ENCODE results near the gene DRC1. TPM values are rescaled to one million over a fixed set of nuclear protein-coding genes. Genes with fewer than 3 reads are reported as not detected.

DRC1 gene
- total RNA-seq, 1 donor from 2014 or later = not detected

DNA sequence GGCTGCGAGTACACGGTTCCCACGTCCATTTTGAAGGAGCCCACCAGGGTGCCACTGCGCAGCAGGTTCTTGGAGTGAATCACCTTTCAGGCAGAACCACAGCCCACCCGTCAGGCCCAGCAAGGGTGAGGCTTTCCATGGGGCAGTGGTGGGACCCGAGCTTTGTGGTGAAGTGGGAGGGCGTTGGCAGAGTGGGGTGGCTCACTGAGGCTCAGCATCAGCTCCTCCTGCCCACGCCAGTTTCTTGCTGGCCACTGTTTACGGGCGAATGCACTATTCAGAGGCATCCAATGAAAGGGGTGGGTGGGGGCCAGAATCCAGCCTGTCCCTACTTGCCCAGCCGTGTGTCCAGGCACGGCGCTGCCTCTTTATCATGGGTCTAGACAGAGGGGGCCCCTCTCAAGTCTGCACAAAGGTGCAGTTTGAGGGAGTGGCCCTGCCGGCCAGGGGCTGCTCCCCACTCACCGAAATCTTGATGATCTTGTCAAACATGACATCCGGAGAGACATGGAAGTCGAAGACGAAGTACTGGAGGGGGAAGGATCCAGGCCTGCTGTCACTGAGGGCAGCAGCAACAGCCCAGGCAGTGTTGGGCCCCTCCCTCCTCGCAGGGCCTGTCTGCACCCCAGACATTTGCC, 87.6 kb downstream of the DRC1 start:
- no peak for DNase-seq (ENCODE audit: low spot score)

DNA sequence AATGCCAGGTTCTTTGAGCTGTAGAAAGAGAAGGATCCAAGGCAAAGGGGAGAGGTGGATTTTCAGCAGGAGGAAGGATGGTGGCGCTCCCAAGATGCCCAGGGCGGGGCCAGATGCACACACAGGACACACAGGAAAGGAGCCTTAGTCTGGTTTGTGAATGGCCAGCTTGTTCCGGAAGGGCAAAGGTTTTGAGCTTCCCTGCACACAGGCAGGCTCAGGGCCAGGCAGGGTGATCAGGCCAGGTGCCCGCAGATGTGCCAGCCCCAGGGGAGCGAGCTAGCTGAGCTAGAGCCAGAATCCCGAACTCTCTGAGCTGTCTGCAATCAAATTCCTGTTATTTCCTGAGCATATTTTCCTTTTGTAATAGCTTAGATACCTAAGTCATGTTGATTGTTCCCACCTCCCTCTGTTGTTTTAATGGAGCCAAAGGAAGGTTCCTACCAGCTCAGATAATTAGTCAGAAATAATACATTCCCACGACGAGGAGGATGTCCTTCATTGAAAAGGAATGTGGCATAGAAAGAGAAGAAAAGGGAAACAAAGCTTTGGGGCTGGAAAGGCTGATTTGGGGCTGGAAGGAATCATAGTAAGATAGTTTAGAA, 89.9 kb downstream of the DRC1 start:
- DNase-seq (ENCODE audit: low spot score) = no peak

DNA sequence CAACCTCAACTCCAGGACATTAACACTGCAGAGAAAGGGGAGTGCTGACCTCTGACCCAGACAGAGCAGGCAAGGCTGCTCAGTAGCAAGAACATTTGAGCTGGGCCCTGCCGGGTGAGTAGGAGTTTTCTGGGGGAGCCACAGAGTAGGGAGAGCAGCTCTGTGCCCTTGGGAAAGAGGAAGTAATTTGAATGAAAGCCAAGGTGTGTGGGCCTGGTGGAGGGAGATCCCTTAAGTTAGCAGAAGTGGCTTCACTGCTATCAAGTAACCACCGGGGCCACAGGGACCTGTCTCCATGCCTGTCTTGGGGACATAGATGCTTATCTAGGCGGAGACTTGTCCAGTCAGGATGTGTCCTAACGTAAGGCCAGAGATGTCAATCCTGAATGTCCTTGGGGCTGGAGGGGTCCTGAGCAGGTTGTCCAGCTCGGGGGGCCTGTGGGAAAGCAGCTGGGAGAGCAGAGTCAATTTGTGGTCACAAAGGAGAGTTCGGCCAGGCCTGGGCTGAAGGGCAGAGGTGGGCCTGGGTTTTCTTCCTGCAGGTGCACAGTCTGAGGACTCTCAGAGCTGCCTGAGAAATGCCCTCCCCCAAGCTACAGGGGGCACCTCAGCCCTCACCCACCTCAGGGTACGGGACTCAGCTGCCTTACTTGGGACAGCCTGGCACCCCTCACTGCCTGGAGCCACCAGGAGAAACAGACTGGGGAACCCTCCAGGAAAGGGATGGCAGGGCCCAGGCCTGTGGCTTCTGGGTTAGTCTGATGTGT, 91.2 kb downstream of the DRC1 start:
- DNase-seq (ENCODE audit: low spot score) = no peak

DNA sequence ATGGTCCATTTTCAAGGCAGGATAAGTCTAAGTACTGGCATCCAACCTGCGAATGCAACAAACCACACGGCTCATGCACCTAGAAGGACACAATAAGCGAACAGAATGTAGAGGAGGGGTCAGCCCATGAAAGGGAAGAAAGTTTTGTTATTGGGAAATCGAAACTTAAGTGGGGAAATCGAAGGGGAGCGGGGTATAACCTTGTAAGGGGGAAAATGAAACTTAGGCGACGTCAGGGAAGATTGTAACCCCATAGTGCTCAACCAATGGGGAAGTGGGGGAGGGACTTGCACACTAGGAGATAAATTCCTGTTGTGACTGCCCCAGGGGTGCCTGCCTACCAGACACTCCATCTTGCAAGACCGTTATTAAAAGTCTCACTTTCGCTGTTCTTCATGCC, 91.8 kb downstream of the DRC1 start:
- DNase-seq (ENCODE audit: low spot score) = no peak

DNA sequence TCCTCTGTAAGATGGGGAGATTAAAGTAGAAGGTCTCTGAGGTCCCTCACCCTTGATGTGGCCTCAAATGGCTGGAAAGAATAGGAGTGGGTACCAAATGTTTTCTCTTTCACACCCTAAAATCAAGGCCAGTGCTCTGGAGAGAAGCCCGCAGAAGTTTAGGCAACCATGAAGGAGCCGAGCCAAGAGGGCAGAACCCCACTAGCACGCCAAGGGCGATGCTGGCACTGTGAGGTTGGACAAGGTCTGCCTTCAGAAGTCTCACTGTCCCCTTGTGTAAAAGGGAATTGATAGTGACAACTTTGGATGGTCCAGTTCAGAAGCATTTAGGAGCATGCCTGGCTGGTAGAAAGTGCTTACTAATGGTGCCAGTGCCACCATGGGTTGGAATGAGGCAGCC, 92.5 kb downstream of the DRC1 start:
- no peak for DNase-seq (ENCODE audit: low spot score)

DNA sequence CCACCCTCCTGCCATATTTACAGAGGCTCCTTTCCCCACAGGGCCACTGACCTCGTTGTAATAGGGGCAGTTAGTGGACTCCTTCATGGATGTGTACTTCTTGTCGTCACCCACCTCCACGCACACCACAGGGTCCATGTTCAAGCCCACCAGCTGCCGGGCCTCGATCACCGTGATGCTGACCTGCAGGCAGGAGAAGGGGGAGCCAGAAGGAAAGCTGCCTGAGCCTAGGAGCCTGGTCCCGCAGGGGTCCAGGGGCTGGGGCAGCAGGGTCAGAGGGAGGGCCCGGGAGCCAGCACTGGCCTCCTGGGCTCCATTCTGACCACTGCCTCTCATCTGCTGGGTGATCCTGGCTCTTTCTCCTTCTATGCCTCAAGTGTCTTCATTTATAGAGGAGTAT, 93.2 kb downstream of the DRC1 start:
- DNase-seq (ENCODE audit: low spot score) = no peak

DNA sequence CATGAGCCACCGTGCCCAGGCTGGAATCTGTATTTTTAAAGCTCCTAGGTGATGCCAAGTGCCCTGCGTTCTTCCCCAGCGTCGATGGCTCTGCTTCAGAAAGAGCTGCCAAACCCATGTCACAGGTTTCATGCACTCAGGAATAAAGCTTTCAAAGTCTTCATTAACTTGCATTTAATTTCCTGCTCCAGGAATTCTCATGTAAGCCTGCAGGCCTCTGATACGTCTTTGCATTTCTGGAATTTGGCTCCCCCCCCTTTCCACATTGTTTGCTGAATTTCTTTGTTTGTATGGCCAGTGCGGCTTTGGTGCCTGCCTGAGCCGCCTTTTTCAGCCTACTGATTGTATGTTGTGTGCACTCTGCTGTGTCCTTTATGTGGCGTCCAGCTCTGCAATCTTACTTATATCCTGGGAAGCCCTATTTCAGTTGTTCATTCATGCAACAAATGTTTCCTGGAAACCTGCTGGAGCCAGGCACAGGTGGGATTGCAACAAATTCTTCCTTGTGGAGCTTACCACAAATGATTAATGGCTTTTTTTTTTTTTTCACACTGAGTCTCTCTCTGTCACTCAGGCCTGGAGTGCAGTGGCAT, 94.1 kb downstream of the DRC1 start:
- DNase-seq (ENCODE audit: low spot score) = no peak

DNA sequence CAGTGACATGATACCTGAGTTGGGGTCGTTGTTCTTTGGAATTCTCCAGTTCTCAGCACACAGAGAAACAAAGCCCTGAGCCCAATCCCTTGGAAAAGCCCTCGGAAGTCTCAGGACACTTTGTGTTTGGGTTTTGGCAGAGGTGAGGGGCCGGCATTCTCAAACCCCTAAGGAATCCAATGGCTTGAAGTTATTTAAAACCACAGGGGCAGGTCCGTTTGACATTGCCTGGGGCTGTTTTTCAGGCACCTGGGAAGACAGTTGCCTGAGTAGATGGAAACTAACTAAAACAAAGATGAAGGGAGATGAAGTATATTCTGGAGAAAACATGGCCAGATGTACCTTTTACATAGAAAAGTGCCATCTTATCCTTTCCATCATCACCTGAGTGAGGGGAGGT, 98.7 kb downstream of the DRC1 start:
- no peak for DNase-seq (ENCODE audit: low spot score)

DNA sequence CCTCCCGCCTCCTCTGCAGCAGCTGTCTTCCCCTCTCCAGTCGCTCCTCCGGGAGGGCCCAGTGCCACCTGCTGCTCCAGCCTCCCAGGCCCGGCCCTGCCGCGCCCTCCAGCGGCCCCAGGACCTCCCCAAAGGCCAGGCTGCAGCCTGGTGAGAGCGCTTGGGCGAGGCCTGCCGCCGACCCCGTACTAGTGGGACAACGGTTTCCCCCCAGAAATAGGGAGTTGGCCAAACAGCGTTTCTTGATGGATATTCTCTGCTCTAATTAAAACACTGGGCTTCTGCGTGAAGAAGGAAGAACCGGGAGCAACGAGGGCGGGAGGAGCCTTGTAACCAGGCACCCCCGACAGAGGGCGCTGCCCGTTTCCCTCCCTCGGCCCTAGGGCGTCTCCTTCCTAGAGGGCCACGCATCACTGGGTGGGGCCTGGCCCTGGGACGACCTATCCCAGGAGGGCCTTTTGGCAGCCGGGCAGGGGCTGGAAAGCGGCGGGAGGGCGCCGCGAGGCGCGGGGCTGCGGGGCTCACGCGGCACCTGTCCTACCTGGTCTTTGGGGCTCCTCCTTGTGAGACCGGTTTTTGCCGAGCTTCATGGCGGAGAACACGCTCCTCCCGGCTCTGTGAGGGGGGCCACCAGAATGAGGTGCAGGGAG, 101.6 kb downstream of the DRC1 start:
- DNase-seq (ENCODE audit: low spot score) = no peak

DNA sequence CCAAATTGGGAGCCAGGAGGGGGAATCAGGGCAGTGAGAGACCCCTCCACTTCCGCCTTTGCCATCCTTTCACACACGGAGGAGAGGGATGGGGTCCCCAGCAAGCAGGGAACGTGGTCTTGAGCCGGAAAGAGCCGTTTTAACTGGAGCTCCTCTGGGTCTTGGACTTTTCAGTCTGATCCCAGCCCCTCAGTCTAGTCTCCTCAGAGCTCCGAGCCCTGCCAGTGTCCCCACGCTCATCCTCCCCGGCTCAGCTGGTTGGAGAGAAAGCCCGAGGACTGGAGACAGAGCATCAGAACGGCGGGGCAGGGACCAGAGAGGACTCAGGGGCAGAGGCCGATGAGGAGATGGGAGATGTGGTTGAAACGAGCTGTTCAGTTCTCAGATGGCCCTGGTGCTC, 102.3 kb downstream of the DRC1 start:
- no peak for DNase-seq (ENCODE audit: low spot score)

DNA sequence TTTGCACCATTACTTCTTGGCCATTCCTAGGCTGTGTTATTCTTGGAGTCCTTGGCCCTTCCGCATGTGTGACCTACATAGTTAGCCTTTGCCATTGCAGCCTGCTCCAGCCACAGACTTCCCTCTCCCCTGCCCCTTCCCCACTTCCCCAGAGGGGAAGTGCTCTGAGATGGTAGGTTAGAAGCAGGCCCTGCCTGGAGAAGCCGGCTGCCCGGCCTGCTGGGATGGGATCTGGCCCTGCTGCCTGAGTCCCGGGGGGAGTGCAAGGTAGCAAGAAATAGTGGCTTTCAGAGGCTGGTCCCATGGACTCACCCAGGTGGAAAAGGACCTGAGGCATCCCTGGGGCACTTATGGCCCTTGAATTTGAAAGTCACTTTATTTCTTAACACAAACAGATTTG, 104.6 kb downstream of the DRC1 start:
- DNase-seq (ENCODE audit: low spot score) = no peak

Other genes with a start within 250 kb of the DRC1 start
- gene GAREM2, start 228.8 kb upstream of the DRC1 start, total RNA-seq = 6.8 TPM
- gene HADHA, start 157.3 kb upstream of the DRC1 start, total RNA-seq = 220 TPM
- gene HADHB, start 157.0 kb upstream of the DRC1 start, total RNA-seq = 224 TPM
- gene SELENOI, start 55.8 kb upstream of the DRC1 start, total RNA-seq = 18.7 TPM
- 0.19 TPM for gene ADGRF3, start 55.1 kb upstream of the DRC1 start, total RNA-seq
- gene OTOF, start 76.2 kb downstream of the DRC1 start, total RNA-seq = 0.26 TPM
- not detected for gene CIB4, start 239.4 kb downstream of the DRC1 start, total RNA-seq

Data from mesenteric fat pad (tissue), 1 donor.